NK-92 (cell line): ENCODE results near the gene AJM1.
A peak's percentile ranks its signal among the peaks of the same experiment; 100 is the strongest.
"Not testable (repeated sequence)": the region's sequence is repeated elsewhere in the genome, so short reads cannot be mapped to it uniquely, and the experiment has no call there.

ENCODE experiments used
- DNase-seq: peaks from one replicate; lab custom pipeline; 2025; ENCODE audit not compliant: unreplicated experiment; lab: John Stamatoyannopoulos, UW

The AJM1 gene

DNA sequence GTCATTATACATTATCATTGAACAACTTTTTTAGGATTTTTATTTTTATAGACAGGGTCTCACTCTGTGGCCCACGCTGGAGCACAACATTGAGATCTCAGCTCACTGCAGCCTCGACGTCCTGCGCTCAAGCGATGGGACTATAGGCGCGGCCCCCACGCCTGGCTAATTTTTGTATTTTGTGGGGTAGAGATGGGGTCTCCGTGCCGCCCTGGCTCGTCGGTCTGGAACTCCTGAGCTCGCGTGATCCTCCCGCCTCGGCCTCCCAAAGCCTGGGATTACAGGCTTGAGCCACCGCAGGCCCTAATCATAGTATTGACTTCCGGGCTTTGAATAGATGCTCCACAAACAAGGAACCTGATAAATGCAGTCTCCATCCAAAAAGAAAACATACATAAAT lies 25.2 kb downstream of the AJM1 start:
- no peak for DNase-seq

DNA sequence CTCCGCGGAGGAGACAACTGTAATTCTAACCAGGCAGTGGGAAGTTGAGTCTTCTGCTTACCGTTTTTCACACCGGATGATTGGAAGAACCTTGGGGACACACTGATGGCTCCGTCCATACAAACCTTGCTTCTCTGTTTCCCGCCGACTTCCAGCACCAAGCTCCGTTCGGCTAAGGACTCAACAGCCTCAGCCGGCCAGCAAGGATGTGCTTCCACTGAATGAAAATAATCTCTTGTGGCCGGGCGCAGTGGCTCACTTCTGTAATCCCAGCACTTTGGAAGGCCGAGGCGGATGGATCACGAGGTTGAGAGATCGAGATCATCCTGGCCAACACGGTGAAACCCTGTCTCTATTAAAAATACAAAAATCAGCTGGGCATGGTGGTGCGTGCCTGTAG lies 25.6 kb downstream of the AJM1 start:
- DNase-seq = no peak

DNA sequence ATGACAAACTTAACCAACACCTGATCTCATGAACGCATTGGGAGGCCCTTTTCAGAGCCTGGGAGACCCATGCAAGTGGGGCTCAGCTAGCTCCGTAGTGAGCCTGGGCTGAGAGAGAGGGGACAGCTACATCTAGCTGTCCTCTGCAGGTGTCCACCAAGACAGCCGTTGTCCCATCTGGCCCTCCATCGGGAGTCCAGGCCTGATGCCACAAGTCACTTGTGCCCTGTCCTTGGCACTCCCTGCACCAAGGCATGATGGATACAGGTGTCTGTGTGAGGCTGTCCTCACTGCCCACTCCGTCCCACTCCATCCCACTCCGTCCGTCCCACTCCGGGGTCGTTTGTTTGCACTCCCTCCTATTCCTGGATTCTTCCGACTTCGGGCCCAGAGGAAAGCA lies 26.4 kb downstream of the AJM1 start:
- no peak for DNase-seq

DNA sequence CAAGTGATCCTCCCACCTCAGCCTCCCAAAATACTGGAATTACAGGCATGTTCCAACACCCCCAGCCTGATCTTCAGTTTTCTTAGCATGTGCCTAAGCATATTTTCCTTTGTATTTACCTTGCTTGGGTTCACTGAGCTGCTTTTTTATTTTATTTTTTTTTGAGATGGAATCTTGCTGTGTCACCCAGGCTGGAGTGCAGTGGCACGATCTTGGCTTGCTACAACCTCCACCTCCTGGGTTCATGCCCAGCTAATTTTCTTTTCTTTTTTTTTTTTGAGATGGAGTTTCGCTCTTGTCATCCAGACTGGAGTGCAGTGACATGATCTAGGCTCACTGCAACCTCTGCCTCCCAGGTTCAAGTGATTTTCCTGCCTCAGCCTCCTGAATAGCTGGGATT lies 27.3 kb downstream of the AJM1 start:
- DNase-seq = not testable (repeated sequence)

DNA sequence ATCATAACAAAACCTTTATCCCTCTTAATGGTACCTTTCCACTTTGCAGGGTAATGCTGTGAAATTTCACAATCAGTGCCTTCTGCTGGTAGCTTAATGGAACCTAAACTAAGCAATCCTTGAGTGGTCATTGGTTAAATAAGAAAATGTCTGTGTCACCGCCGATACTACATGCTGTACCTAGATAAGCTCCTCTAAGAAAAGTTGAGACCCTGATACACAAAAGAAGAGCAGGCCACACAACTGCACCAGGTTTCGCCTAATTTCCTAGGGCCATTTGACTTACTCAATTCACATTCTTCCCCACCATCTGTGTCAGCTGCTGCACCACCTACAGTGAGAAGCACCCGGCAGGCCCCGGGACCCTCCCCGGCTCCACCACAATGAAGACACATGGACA lies 32.9 kb downstream of the AJM1 start:
- DNase-seq = no peak

DNA sequence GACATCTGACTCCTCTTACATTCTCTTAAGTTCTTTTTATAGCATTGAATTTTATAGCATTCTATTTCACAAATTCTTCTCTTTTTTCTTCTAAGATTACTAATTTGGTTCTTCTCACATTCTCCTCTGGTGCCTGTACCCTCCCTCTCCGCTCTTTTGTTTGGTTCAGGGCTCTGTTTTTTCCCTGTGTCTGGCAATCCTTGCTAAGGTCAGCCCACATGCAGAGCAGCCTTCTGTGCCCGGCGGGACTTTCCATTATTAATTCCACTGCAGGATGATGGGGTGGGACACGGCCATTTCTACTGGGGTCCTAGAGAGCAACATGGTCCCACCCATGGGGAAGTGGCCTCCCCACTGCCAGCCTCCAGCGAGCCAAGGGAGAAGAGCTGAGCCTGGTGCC lies 34.2 kb downstream of the AJM1 start:
- no peak for DNase-seq

DNA sequence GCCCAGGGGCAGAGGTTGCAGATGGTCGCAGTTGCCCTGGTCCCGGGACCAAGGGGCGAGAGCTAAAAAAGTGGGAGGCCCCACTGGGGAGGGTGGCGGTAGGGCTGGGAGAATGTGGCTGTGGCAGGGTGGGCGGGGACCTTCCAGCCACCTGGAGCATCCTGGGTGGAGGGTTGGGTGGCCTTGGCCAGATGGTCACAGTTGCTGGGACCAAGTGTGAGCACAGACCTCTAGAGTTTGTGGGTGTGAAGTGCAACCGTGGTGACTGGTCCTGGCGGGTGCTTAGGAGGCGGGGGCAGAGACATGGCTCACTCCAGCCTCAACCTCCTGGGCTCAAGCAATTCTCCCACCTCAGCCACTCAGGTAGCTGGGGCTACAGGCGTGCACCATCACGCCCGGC lies 38.4 kb downstream of the AJM1 start:
- no peak for DNase-seq

DNA sequence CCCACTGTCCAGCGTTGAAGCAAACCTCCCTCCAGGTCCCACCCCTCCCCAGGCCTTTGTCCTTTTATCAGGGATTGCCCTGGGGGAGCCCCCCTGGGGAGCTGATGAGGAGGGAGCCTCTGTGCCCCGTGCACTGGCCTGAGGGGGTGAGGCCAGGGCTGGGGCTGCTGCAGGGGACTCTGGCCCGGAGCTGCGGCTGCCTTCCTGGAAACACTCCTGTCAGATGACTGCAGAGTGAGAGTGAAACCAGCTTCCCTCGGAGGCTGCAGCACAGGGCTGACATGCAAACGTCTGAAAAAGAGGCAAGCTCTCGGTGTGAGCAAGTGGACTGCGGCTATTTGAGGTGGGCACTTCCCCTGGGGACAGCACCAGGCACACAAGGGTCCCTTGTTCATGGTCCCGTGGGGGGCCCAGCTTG lies 39.4 kb downstream of the AJM1 start:
- DNase-seq = no peak

DNA sequence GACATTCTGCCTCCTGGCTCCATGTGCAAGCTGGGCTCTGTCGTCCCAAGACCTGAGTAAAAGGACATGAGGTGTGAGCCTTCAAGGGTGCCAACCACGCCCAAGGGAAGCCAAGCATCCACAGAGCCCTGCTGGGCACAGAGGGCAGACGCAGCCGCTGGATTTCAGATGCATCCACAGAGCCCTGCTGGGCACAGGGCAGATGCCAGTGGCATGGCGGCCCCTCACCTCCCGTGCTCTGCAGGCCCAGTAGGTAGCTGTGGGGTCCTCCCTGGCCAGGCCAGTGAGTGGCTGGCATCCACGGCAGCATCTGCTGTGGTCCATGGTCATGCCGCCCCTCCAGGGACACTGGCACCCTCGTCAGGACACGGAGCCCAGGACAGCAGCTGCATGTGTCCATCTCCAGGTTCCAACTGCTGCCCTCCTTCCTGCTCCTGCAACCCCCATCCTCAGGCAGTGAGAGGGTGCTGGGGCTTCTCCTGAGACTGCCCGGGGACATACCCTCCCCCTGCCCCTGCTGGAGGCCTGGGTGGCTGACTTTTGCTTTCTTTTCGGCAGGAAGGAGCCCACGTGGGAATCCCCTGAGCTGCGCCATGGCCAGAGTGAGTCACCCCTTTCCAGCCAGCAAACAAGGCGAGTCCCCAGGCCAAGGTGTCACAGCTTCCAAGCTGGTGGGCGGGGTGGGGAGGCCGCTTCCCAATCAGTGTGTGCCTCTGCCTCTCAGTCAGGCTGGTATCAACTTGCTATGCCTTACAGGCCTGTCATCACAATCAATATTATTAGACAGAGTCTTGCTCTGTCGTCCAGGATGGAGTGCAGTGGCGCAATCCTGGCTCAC lies 40.0 kb downstream of the AJM1 start:
- no peak for DNase-seq

DNA sequence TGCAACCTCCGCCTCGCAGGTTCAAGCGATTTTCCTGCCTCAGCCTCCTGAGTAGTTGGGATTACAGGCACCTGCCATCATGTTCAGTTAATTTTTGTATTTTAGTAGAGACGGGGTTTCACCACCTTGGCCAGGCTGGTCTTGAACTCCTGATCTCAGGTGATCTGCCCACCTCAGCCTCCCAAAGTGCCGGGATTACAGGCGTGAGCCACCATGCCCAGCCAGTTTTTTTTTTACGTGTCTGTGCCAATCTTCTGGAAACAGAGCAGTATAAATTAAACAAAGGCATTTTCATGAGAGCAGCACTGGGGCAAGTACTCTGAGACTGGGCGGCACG lies 40.6 kb downstream of the AJM1 start:
- DNase-seq = not testable (repeated sequence)

DNA sequence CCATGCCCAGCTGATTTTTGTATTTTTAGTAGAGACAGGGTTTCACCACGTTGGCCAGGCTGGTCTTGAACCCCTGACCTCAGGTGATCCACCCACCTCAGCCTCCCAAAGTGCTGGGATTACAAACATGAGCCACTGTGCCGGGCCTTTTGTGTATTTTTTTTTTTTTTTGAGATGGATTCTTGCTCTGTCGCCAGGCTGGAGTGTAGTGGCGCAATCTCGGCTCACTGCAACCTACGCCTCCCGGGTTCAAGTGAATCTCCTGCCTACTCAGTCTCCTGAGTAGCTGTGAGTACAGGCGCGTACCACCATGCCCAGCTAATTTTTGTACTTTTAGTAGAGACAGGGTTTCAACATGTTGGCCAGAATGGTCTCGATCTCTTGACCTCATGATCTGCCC lies 41.4 kb downstream of the AJM1 start:
- not testable (repeated sequence) for DNase-seq

DNA sequence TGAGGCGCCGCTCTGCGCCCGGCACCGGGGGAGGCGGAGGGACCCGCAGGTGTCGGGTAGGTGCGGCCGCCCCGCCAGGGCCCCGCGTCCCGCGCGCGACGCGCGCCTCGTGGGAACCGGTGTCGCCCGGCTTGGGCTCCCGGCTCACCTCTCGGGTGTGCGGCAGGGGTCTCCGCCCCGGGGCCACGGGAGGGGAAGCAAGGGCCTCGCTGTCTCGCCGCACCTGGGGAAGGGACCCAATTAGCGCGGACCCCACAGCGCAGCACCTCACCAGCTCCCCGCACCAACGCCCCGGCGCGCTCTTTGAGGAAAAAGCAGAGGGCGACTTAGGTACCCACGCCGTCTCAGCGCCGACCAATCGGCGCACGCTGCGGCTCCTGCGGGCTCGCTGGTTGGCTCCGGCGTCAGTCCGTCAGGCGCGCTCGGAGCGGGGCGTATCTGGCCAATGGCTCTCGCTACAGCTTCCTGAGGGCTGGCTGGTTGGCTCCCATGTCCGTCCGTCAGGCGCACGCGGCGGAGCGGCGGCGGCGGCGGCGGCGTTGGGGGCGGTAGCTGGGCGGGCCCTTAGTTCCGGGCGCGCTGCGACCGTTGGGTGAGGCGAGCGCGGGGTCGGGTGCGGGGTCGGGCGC lies 43.8 kb downstream of the AJM1 start, which contains the start of gene TRAF2:
TSS of gene TRAF2 (plus strand) at position 567 of the 629 bp plus-strand sequence. CDS start 12,225 bp downstream, outside the sequence.
- DNase-seq = peak; percentile 55

DNA sequence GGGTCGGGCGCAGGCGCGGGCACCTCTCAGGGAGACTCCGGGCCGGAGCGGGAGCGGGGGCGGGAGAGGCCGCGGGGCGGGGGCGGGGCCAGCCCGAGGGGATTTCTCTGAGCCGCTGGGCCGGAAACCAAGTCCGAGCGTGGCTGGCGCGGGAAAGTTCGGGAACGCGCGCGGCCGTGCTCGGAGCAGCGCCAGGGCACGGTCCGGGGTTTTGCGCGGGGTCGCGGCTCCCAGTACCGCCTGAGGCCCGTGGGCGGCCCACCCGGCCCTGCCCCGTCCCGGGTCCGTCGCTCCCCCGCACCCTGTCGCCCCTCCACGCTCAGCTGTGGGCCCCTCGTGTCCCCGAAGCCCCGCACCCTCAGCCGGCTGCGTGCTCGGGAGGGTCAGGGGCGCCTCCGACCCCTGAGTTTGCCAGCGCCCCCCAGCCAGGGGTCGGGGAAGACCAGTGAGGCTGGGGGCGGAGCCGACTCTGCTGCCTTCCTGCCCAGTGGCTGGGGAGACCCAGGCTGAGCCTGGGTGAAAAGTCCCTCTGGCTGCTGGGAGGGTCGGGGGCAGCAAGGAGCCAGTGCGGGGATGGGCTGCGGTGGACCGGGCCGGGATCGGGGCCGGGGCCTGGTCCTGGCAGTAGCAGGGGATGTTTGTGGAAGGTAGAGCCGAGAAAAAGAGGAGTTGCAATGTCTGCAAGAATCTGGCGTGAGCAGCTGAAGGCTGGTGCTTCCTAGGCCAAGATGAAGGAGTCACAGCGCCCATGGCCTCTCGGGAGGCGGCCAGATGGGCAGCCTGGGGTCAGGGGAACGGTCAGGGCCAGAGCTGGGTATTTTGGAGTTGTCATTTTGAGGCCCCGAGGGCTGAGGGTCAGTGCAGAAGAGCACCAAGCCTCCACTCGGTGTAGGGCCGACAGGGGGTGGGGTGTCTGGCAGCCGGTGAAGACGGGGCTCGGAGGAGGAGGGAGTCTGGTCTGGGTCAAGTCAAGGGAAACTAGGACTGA lies 44.6 kb downstream of the AJM1 start:
- DNase-seq = no peak

DNA sequence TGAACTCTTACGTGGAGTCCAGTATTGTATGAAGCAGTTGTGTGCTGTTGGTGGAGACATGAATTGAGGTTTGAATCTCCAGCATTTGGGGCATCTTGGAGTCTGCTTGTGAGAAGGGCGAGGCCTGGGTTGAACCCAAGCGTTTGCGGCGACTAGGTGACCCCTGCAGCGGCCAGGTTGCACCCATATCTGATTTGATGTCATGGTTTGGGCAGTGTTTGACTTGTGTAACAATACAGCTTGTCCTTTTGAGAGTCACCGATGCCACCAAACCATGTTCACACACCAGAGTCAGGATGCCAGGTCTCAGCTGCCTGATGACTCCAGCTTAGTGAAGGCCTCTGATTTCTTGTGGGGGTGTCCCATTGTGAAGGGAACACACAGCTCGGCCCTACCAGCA lies 46.2 kb downstream of the AJM1 start:
- no peak for DNase-seq

DNA sequence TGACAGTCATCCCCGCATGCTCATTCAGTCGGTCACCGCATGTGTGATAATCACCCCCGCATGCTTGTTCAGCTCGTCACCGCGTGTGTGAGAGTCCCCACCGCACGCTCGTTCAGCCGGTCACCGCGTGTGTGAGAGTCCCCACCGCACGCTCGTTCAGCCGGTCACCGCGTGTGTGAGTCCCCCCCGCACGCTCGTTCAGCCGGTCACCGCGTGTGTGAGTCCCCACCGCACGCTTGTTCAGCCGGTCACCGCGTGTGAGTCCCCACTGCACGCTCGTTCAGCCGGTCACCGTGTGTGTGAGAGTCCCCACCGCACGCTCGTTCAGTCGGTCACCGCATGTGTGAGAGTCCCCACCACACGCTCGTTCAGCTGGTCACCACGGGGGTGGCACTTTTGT lies 47.6 kb downstream of the AJM1 start:
- no peak for DNase-seq

DNA sequence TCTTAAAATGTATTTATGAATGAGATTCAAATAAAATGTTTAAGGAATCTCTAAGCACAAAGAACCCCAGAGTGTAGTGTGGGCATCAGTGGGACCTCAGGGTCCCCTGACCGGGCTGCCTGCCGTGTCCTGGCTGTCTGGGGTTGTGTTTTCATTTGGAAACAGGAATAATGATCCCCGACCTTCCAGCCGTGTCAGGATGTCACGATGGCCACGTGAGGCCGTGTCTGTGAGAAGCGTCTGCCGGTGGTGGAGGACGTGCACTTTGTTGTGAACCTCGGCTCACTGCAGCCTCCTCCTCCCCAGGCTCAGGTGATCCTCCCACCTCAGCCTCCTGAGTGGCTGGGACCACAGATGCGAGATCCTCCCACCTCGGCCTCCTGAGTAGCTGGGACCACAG lies 48.4 kb downstream of the AJM1 start:
- DNase-seq = no peak
